ENCODE results near the gene LACTB. TPM values are rescaled to one million over a fixed set of nuclear protein-coding genes. Genes with fewer than 3 reads are reported as not detected.

Gene LACTB, protein sequence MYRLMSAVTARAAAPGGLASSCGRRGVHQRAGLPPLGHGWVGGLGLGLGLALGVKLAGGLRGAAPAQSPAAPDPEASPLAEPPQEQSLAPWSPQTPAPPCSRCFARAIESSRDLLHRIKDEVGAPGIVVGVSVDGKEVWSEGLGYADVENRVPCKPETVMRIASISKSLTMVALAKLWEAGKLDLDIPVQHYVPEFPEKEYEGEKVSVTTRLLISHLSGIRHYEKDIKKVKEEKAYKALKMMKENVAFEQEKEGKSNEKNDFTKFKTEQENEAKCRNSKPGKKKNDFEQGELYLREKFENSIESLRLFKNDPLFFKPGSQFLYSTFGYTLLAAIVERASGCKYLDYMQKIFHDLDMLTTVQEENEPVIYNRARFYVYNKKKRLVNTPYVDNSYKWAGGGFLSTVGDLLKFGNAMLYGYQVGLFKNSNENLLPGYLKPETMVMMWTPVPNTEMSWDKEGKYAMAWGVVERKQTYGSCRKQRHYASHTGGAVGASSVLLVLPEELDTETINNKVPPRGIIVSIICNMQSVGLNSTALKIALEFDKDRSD
- 19.4 to 22.4 TPM (median 20.7 TPM) in 3 replicates for total RNA-seq
- long read RNA-seq, transcript LACTB-202 (5 exons, 2,978 nt) = minor isoform, 11 of 40 reads
- long read RNA-seq, transcript LACTB-201 (6 exons, 1,972 nt) = major isoform, 16 of 40 reads
- long read RNA-seq, partial matches to known transcripts = 2 of 40 reads
- long read RNA-seq, other reads (novel, unspliced or antisense) = 11 of 40 reads

DNA sequence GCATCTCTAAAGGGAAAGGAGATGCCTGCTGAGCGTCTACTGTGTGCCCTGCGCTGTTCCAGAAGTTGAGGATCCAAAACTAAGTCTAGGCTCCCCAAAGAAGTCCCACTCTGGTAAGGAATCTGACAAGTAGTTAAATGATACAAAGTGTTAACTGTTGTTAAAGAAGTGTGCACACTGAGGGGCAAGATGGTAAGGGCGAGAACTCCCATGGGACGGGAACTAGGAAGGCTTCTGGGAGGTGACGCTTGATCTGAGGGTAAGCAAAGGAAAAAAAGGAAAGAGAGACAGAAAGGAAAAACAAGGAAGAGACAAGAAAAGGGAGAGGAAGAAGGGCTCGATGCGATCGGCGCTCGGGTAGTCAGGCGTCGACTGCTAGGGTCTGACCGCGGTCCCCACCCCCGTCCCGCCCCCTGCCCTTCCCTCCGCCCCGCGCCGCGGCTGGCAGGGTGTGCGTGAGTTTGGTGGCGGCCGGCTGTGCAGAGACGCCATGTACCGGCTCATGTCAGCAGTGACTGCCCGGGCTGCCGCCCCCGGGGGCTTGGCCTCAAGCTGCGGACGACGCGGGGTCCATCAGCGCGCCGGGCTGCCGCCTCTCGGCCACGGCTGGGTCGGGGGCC, at the start of gene LACTB:
TSS of gene LACTB (plus strand) at position 480 of the 620 bp plus-strand sequence. CDS start at position 491, 11 bp downstream.
- TF ChIP-seq, protein P1, sequence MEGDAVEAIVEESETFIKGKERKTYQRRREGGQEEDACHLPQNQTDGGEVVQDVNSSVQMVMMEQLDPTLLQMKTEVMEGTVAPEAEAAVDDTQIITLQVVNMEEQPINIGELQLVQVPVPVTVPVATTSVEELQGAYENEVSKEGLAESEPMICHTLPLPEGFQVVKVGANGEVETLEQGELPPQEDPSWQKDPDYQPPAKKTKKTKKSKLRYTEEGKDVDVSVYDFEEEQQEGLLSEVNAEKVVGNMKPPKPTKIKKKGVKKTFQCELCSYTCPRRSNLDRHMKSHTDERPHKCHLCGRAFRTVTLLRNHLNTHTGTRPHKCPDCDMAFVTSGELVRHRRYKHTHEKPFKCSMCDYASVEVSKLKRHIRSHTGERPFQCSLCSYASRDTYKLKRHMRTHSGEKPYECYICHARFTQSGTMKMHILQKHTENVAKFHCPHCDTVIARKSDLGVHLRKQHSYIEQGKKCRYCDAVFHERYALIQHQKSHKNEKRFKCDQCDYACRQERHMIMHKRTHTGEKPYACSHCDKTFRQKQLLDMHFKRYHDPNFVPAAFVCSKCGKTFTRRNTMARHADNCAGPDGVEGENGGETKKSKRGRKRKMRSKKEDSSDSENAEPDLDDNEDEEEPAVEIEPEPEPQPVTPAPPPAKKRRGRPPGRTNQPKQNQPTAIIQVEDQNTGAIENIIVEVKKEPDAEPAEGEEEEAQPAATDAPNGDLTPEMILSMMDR (IDR thresholded peaks at IDR 0.05) = no peak
- Mint-ChIP-seq H3K27ac (ENCODE audit: unreplicated experiment) (peak within 1 kb of the TSS; percentile 93), H3K9me3 (ENCODE audit: low read depth) (peaks cover 10% of the 10 kb centered on the region), H3K36me3 (ENCODE audit: low read depth) (peaks cover 10% of the 10 kb centered on the region), H3K4me1 (ENCODE audit: low read depth) (peaks cover 19% of the 10 kb centered on the region), H3K4me3 (ENCODE audit: unreplicated experiment) (peak within 1 kb of the TSS; percentile 77), H3K27me3 (ENCODE audit: low read depth) (no peaks in the 10 kb centered on the region)
- DNase-seq (ENCODE audit: low spot score) = peak; percentile 94

DNA sequence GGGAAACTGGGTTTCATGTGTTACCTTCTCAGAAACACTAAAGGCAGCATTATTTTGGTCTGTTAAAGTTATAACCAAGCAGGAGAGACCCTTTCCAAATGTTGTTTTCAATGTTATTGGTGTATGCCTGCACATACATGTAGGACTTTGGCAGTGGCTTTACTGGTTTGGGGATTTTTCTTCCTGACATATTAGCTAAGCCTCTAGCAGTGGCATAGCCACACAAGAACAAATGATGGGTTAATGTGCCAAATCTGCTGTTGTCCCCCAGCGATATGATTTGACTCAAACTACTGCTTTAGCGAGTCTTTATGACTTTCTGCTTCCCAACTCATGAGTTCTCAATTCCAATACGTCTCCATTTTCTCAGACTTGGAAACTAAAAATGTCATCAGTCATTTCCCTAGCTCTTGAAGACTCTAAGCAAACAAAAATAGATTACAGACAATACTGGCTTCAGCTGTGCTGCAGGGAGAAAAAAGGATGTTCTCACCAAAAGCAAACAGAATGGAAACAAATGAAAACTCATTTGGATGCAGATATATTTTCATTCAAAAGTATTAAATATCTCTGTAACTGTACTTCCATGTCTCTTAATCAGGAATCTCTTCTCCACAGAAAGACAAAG, 49.5 kb upstream of the LACTB start:
- Mint-ChIP-seq H3K4me3 (ENCODE audit: unreplicated experiment) (no peak overlapping the region), H3K27me3 (ENCODE audit: low read depth) (no peaks in the 10 kb centered on the region), H3K9me3 (ENCODE audit: low read depth) (no peaks in the 10 kb centered on the region), H3K27ac (ENCODE audit: unreplicated experiment) (peak overlapping the region; percentile 83), H3K4me1 (ENCODE audit: low read depth) (peaks cover 77% of the 10 kb centered on the region), H3K36me3 (ENCODE audit: low read depth) (peaks cover 45% of the 10 kb centered on the region)
- DNase-seq (ENCODE audit: low spot score) = no peak
- TF ChIP-seq, protein P1 (IDR thresholded peaks at IDR 0.05) = no peak

DNA sequence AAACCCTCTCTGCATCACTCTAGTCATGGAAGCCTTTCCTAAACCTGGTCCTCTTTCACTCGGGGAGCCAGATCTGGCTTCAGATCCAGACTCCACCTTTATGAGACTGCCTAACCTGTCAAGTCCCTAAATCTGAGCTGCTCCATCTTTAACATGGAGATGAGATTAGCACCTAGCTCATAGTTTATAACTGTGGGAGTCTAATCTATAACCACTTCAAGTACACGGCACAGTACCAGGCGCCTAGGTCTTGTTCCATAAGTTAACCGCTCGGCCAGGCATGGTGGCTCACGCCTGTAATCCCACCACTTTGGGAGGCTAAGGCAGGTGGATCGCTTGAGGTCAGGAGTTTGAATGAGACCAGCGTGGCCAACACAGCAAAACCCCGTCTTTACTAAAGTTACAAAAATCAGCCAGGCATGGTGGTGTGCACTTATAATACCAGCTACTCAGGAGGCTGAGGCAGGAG, 48.8 kb upstream of the LACTB start:
- DNase-seq (ENCODE audit: low spot score) = no peak
- H3K27ac Mint-ChIP-seq (ENCODE audit: unreplicated experiment) = peak overlapping the region; percentile 83
- H3K9me3 Mint-ChIP-seq (ENCODE audit: low read depth) = no peaks in the 10 kb centered on the region
- no peaks in the 10 kb centered on the region for H3K27me3 Mint-ChIP-seq (ENCODE audit: low read depth)
- peaks cover 38% of the 10 kb centered on the region for H3K36me3 Mint-ChIP-seq (ENCODE audit: low read depth)
- peaks cover 73% of the 10 kb centered on the region for H3K4me1 Mint-ChIP-seq (ENCODE audit: low read depth)
- TF ChIP-seq, protein P1 (IDR thresholded peaks at IDR 0.05) = no peak
- no peak overlapping the region for H3K4me3 Mint-ChIP-seq (ENCODE audit: unreplicated experiment)

DNA sequence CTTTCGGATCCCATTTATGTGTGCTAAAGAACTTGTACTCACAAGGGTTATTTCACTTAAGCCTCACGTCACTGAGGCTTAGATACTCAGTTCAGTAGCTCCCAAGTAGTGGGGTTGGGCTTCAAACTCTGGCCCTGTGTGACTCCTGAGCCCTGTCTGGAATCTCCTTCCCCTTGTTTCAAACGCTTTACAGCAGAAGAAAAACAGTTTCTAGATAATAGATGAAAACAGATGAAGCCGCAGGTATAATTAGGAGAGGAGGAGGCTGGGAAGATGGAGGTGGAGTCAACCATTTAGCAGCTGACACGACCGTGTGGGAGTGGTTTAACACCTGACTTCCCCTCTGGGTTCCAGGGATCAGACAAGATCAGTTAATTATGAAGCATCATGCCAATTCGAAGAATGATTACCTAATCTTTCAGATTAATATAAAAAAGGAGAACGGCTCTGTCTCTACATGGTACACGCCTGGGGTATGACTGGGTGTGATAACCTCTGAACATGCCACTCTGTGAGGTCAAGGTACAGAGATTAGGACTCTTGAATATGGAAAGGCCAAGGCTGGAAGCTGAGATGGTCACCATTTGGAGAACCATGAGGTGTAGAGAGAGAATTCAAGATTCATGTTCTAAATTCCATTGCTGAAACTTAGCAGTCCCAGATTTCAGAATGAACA, 48.0 kb upstream of the LACTB start:
- Mint-ChIP-seq H3K36me3 (ENCODE audit: low read depth) (peaks cover 30% of the 10 kb centered on the region), H3K4me1 (ENCODE audit: low read depth) (peaks cover 71% of the 10 kb centered on the region), H3K4me3 (ENCODE audit: unreplicated experiment) (no peak overlapping the region), H3K9me3 (ENCODE audit: low read depth) (no peaks in the 10 kb centered on the region), H3K27me3 (ENCODE audit: low read depth) (no peaks in the 10 kb centered on the region), H3K27ac (ENCODE audit: unreplicated experiment) (peak overlapping the region; percentile 83)
- no peak for DNase-seq (ENCODE audit: low spot score)
- TF ChIP-seq, protein P1 (IDR thresholded peaks at IDR 0.05) = no peak

All from chondrocyte (in vitro differentiated cells).